Vagina (tissue), 2 donors: Measurements from ENCODE around the gene TBC1D10B.

ENCODE experiments used
- POLR2A ChIP-seq, 2 donors: fragments of 450-650 bp; IDR thresholded peaks; one replicate each; pipeline ENCODE4 v1.6.1; 2017; ENCODE audit warnings: antibody characterized with exemption in 2 of 2, mild to moderate bottlenecking in 2 of 2, moderate library complexity in 2 of 2
- POLR2AphosphoS5 ChIP-seq, 2 donors: sonication (generic); formaldehyde crosslinking; IDR thresholded peaks; one replicate each; pipeline ENCODE4 v1.9.0; 2017; ENCODE audit warnings: antibody characterized with exemption in 2 of 2, mild to moderate bottlenecking in 2 of 2, low read depth in 1 of 2; ENCODE audit not compliant: insufficient read depth in 1 of 2

GRCh38 chr16:30372725-30373124 is 2.4 kb upstream of the TBC1D10B start:
- TF ChIP-seq POLR2AphosphoS5 (IDR thresholded peaks at IDR 0.05; ENCODE audit: insufficient read depth in 1 of 2, low read depth in 1 of 2) (no peak), POLR2A (IDR thresholded peaks at IDR 0.05) (no peak)
